Karpas-422 (cell line): Measurements from ENCODE around the gene CATSPER4. TPM values are rescaled to one million over a fixed set of nuclear protein-coding genes. Genes with fewer than 3 reads are reported as not detected.

Experiments used
- DNase-seq: peaks from one replicate; pipeline ENCODE4 v3.0.0-alpha.2; 2015
- H2AFZ ChIP-seq: fragments of 200-600 bp; sonication (generic); 2 replicates; pipeline ENCODE4 v1.6.1; 2014; ENCODE audit warnings: antibody characterized with exemption, low read length, mixed read lengths
- H3K27ac ChIP-seq: fragments of 200-600 bp; sonication (generic); 2 replicates; pipeline ENCODE4 v1.5.1; 2014; ENCODE audit warnings: mild to moderate bottlenecking, low read length, moderate library complexity
- H3K27me3 ChIP-seq: fragments of 200-600 bp; sonication (generic); 2 replicates; pipeline ENCODE4 v1.6.1; 2014; ENCODE audit warnings: low read length, mixed read lengths
- H3K36me3 ChIP-seq: fragments of 200-600 bp; sonication (generic); 2 replicates; pipeline ENCODE4 v1.6.1; 2014; ENCODE audit warnings: low read length, mixed read lengths; ENCODE audit not compliant: insufficient read depth
- H3K4me1 ChIP-seq: fragments of 200-600 bp; sonication (generic); 2 replicates; pipeline ENCODE4 v1.6.1; 2014; ENCODE audit warnings: mild to moderate bottlenecking, low read length, mixed read lengths
- H3K4me2 ChIP-seq: fragments of 200-600 bp; sonication (generic); 2 replicates; pipeline ENCODE4 v1.6.1; 2014; ENCODE audit warnings: low read length, low read depth, mild to moderate bottlenecking; ENCODE audit not compliant: poor library complexity, severe bottlenecking
- H3K4me3 ChIP-seq: fragments of 200-600 bp; sonication (generic); 2 replicates; pipeline ENCODE4 v1.5.1; 2014; ENCODE audit warnings: mild to moderate bottlenecking, antibody characterized with exemption, low read length, mixed read lengths
- H3K79me2 ChIP-seq: fragments of 200-600 bp; sonication (generic); 2 replicates; pipeline ENCODE4 v1.6.1; 2014; ENCODE audit warnings: mild to moderate bottlenecking, low read length, mixed read lengths
- H3K9ac ChIP-seq: fragments of 200-600 bp; sonication (generic); 2 replicates; pipeline ENCODE4 v1.6.0; 2014; ENCODE audit warnings: low read length
- H3K9me2 ChIP-seq: fragments of 200-600 bp; sonication (generic), shearing (Covaris generic); replicated peaks from 2 replicates; pipeline ENCODE4 v1.6.0; 2014; ENCODE audit warnings: mild to moderate bottlenecking, low read length, moderate library complexity; ENCODE audit not compliant: insufficient read depth
- H3K9me3 ChIP-seq: fragments of 300-700, 200-600 bp; sonication (generic); 2 replicates; pipeline ENCODE4 v1.6.1; 2014; ENCODE audit warnings: low read length, mixed read lengths
- H4K20me1 ChIP-seq: fragments of 200-600 bp; sonication (generic); 2 replicates; pipeline ENCODE4 v1.6.1; 2014; ENCODE audit warnings: mild to moderate bottlenecking, antibody characterized with exemption, low read length, low read depth; ENCODE audit not compliant: insufficient read depth
- total RNA-seq: library from RNA; depleted of rRNA; stranded (reverse); fragments of >200 nt; shearing (Covaris generic); gene quantifications from 2 replicates; pipeline ENCODE4 v1.2.3, GENCODE V29; 2014; ENCODE audit warnings: low replicate concordance

Gene CATSPER4
- total RNA-seq, 1 experiment from 2014 or later: not detected

DNA sequence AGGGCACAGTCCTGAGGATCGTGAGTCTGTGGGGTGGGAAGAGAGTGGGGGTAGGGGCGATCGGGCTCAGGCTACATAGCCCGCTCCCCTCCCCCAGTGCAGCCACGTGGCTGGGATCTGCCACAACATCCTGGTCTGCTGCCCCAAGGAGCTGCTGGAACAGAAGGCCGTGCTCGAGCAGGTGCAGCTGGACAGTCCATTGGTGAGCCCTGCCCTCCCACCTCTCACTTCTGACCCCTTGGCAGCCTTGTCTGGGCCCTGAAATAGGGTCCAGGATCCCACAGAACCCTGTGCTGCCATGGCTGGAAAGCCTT lies 8.1 kb upstream of the CATSPER4 start:
- Histone ChIP-seq H3K4me2 (no peak overlapping the region), H3K9ac (no peak overlapping the region), H4K20me1 (no peaks in the 10 kb centered on the region), H3K4me3 (no peak overlapping the region), H3K4me1 (no peaks in the 10 kb centered on the region), H3K9me2 (no peaks in the 10 kb centered on the region), H3K36me3 (no peaks in the 10 kb centered on the region), H3K27ac (no peak overlapping the region), H2AFZ (no peak overlapping the region), H3K79me2 (no peaks in the 10 kb centered on the region), H3K27me3 (no peaks in the 10 kb centered on the region), H3K9me3 (no peaks in the 10 kb centered on the region)
- DNase-seq: no peak

DNA sequence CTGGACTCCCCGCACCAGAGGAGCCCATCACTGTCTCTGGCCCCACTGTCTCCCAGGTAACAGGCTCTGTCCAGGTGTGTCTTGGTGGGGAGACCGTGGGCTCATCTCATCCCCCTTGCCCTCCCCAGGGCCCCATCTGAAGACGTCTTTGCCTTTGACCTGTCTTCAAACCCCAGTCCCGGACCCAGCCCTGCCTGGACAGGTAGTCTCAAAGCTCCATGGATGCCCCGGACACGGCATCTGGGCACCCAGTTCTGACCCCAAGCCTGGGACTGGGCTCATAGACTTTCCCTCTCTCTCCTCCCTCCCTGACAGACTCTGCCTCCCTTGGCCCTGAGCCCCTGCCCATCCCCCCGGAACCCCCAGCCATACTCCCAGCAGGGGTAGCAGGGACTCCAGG lies 6.3 kb upstream of the CATSPER4 start:
- H4K20me1 ChIP-seq: no peaks in the 10 kb centered on the region
- H3K4me3 ChIP-seq: no peak overlapping the region
- DNase-seq: no peak
- H3K4me1 ChIP-seq: no peaks in the 10 kb centered on the region
- no peaks in the 10 kb centered on the region for H3K9me3 ChIP-seq
- H3K9me2 ChIP-seq: no peaks in the 10 kb centered on the region
- no peak overlapping the region for H2AFZ ChIP-seq
- H3K9ac ChIP-seq: no peak overlapping the region
- no peaks in the 10 kb centered on the region for H3K27me3 ChIP-seq
- no peaks in the 10 kb centered on the region for H3K36me3 ChIP-seq
- H3K4me2 ChIP-seq: no peak overlapping the region
- H3K79me2 ChIP-seq: no peaks in the 10 kb centered on the region
- H3K27ac ChIP-seq: no peak overlapping the region

DNA sequence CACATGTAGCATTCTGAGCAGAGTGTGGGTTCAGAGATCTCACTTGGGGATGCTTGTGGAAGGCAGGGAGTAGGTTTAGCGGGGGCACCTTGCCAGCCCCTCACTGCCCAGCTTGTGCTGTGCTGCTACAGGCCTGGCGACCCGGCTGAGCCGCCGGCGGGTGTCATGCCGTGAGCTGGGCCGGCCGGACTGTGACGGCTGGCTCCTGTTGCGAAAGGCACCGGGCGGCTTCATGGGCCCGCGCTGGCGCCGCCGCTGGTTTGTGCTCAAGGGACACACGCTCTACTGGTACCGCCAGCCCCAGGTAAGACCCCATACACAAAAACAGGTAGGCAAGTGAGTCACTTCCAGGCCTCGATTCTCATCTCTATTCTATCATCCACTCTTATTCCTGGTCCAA lies 5.5 kb upstream of the CATSPER4 start:
- Histone ChIP-seq H3K27me3 (no peaks in the 10 kb centered on the region), H3K9me2 (no peaks in the 10 kb centered on the region), H3K9me3 (no peaks in the 10 kb centered on the region), H3K9ac (no peak overlapping the region), H3K4me2 (no peak overlapping the region), H3K79me2 (no peaks in the 10 kb centered on the region), H3K27ac (no peak overlapping the region), H3K4me1 (no peaks in the 10 kb centered on the region), H3K36me3 (no peaks in the 10 kb centered on the region), H4K20me1 (no peaks in the 10 kb centered on the region), H3K4me3 (no peak overlapping the region), H2AFZ (no peak overlapping the region)
- no peak for DNase-seq

DNA sequence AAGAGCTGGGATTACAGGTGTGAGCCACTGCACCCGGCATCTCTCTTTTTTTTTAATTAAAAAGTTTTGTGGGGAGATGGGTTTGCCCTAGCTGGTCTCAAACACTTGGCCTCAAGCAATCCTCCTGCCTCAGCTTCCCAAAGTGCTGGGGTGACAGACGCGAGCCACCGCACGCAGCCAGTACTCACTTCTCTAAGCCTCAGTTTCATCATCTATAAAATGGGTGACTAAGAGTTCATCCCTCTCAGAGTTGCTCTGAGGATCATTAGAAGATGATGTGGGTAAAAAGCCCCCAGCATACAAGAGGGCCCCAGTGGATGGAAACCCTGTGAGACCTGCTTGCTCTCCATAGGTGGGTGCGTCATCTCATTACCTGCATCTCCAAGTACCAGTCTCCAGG lies 2.5 kb upstream of the CATSPER4 start:
- no peaks in the 10 kb centered on the region for H3K79me2 ChIP-seq
- no peaks in the 10 kb centered on the region for H3K9me2 ChIP-seq
- H3K9ac ChIP-seq: no peak overlapping the region
- no peaks in the 10 kb centered on the region for H4K20me1 ChIP-seq
- no peaks in the 10 kb centered on the region for H3K27me3 ChIP-seq
- H2AFZ ChIP-seq: no peak overlapping the region
- no peaks in the 10 kb centered on the region for H3K9me3 ChIP-seq
- no peak overlapping the region for H3K4me3 ChIP-seq
- no peak overlapping the region for H3K4me2 ChIP-seq
- no peak overlapping the region for H3K27ac ChIP-seq
- H3K4me1 ChIP-seq: no peaks in the 10 kb centered on the region
- DNase-seq: no peak
- H3K36me3 ChIP-seq: no peaks in the 10 kb centered on the region

DNA sequence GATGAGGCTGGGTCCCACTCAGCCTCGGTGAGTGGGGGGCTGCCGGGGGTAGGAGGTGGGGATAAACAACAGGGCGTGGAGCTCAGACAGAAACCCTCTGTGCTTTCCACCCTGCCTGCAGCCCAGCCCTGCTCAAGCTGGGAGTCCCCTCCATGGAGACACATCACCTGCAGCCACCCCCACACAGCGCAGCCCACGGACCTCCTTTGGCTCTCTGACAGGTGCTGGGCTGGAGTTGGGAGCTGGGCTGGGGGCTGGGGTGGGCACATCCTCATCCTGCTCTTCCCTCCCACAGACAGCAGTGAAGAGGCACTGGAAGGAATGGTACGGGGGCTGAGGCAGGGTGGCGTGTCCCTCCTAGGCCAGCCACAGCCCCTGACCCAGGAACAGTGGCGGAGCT lies 1.9 kb upstream of the CATSPER4 start:
- H3K36me3 ChIP-seq: no peaks in the 10 kb centered on the region
- H4K20me1 ChIP-seq: no peaks in the 10 kb centered on the region
- H3K4me1 ChIP-seq: no peaks in the 10 kb centered on the region
- H3K79me2 ChIP-seq: no peaks in the 10 kb centered on the region
- no peak overlapping the region for H3K9ac ChIP-seq
- no peak overlapping the region for H3K4me3 ChIP-seq
- no peaks in the 10 kb centered on the region for H3K27me3 ChIP-seq
- no peak overlapping the region for H3K4me2 ChIP-seq
- no peaks in the 10 kb centered on the region for H3K9me2 ChIP-seq
- H2AFZ ChIP-seq: no peak overlapping the region
- H3K9me3 ChIP-seq: no peaks in the 10 kb centered on the region
- no peak overlapping the region for H3K27ac ChIP-seq
- no peak for DNase-seq

DNA sequence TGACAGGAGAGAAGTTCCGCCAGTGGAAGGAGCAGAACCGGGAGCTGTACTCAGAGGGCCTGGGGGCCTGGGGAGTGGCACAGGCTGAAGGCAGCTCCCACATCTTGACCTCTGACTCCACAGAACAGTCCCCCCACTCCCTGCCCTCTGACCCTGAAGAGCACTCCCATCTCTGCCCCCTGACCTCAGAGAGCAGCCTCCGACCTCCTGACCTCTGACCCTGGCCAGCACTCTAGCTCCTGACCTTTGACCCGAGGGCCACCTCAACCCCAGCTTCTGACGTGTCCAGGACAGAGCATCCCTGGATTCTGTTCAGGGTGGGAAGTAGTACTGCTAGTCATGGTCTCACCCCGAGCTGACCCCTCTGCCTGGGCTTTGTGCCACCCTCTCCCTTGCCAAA lies 1.1 kb upstream of the CATSPER4 start:
- no peak overlapping the region for H2AFZ ChIP-seq
- no peak overlapping the region for H3K9ac ChIP-seq
- no peaks in the 10 kb centered on the region for H3K27me3 ChIP-seq
- no peak overlapping the region for H3K4me3 ChIP-seq
- no peaks in the 10 kb centered on the region for H3K79me2 ChIP-seq
- H3K36me3 ChIP-seq: no peaks in the 10 kb centered on the region
- no peak for DNase-seq
- no peaks in the 10 kb centered on the region for H3K9me3 ChIP-seq
- H4K20me1 ChIP-seq: no peaks in the 10 kb centered on the region
- H3K27ac ChIP-seq: no peak overlapping the region
- no peak overlapping the region for H3K4me2 ChIP-seq
- H3K4me1 ChIP-seq: no peaks in the 10 kb centered on the region
- H3K9me2 ChIP-seq: no peaks in the 10 kb centered on the region

DNA sequence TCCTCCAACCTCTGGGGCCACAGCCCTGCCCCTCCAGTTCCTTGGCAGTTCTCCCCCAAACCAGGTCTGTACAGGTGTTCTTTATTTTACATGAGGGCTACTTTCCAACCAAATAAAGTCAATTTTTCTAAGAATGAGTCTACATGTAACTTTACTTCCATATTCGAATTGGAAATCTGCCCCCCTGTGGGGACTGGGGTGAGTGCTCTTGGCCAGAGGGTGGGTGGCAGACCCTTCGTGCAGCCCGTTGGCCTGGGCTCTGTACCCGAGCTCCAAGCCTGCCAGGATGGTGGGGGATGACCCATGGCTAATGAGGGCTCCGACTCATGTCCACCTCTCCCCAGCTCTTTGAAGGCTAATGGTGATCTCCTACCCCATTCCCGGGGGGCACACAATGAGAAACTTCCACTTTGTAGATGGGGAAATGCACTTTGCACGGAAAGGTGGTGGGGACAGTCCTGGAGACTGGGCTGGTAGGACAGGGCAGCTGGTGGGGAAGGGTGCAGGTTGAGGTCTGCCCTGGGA lies 589 bp upstream of the CATSPER4 start:
- Histone ChIP-seq H3K36me3 (no peaks in the 10 kb centered on the region), H3K27ac (no peak overlapping the region), H2AFZ (no peak overlapping the region), H3K9me2 (no peaks in the 10 kb centered on the region), H3K9ac (no peak overlapping the region), H3K79me2 (no peaks in the 10 kb centered on the region), H3K9me3 (no peaks in the 10 kb centered on the region), H3K4me1 (no peaks in the 10 kb centered on the region), H3K4me3 (no peak overlapping the region), H4K20me1 (no peaks in the 10 kb centered on the region), H3K27me3 (no peaks in the 10 kb centered on the region), H3K4me2 (no peak overlapping the region)
- DNase-seq: peak; percentile 47

DNA sequence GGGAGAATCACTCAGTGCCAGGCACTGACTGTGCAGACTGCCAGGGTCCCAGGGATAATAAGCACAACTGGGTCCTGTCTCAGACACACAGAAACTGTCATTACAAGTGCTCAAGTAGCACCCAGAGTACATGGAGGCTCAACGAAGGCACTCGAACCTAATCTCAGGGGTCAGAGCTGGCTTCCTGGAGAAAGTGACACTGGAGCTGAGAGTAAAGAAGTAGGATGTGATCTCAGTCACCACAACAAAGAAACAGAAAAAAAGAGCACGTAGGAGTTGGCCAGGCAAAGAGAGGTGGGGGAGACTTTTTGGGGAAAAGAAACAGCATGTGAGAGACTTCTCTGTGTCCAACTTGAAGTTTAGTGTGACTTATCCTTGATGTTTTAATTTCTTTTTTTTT lies 1.3 kb downstream of the CATSPER4 start:
- Histone ChIP-seq H3K27me3 (no peaks in the 10 kb centered on the region), H3K9me2 (no peaks in the 10 kb centered on the region), H3K27ac (no peak overlapping the region), H2AFZ (no peak overlapping the region), H4K20me1 (no peaks in the 10 kb centered on the region), H3K9ac (no peak overlapping the region), H3K36me3 (no peaks in the 10 kb centered on the region), H3K4me1 (no peaks in the 10 kb centered on the region), H3K4me3 (no peak overlapping the region), H3K4me2 (no peak overlapping the region), H3K79me2 (no peaks in the 10 kb centered on the region), H3K9me3 (no peaks in the 10 kb centered on the region)
- no peak for DNase-seq

DNA sequence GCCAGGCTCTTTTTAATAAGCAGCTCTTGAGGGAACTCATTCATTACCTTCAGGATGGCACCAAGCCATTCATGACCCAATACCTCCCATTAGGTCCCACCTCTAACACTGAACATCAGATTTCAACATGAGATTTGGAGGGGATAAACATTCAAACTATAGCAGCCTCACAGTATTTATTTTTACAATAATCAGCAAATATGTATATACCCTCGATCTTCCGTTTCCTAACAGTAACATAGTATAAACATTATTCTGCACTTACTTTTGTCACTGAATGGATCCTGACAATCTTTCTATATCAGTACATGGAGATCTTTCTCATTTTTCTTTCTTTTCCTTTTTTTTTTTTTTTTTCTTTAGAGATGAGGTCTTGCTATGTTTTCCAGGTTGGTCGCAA lies 5.4 kb downstream of the CATSPER4 start:
- Histone ChIP-seq H3K79me2 (no peaks in the 10 kb centered on the region), H3K27me3 (no peaks in the 10 kb centered on the region), H3K9ac (no peak overlapping the region), H3K27ac (no peak overlapping the region), H4K20me1 (no peaks in the 10 kb centered on the region), H3K36me3 (no peaks in the 10 kb centered on the region), H3K4me2 (no peak overlapping the region), H3K9me3 (no peaks in the 10 kb centered on the region), H2AFZ (no peak overlapping the region), H3K4me3 (no peak overlapping the region), H3K9me2 (no peaks in the 10 kb centered on the region), H3K4me1 (no peaks in the 10 kb centered on the region)
- no peak for DNase-seq
